Measurements from ENCODE around the gene BTNL9. TPM values are rescaled to one million over a fixed set of nuclear protein-coding genes. Genes with fewer than 3 reads are reported as not detected.

The BTNL9 gene
- total RNA-seq, 4 donors from 2014 or later: 7.5 to 18.6 (median 15.0) TPM

- 40 to 53% methylated on average over 4 to 6 of the region's 26 CpGs for WGBS, 2 donors (ENCODE audit: low coverage in 1 of 2)
- ATAC-seq: no peak
- Histone ChIP-seq H3K36me3 (no peaks in the 10 kb centered on the region), H3K9me3 (peaks cover 0 to 12% (median 0%) of the 10 kb centered on the region in 3 donors), H3K27me3 (peaks cover 83% of the 10 kb centered on the region), H3K4me1 (no peaks in the 10 kb centered on the region), H3K27ac (no peak overlapping the region), H3K4me3 (no peak overlapping the region)
- TF ChIP-seq POLR2A (IDR thresholded peaks at IDR 0.05) (no peak), CTCF (IDR thresholded peaks at IDR 0.05) (no peak), EP300 (IDR thresholded peaks at IDR 0.05) (no peak), POLR2AphosphoS5 (IDR thresholded peaks at IDR 0.05) (no peak)
Measured at GRCh38 chr5:181069767-181070491, 29.9 kb downstream of the BTNL9 start.

- no peak overlapping the region for H3K27ac ChIP-seq
- TF ChIP-seq EP300 (IDR thresholded peaks at IDR 0.05) (no peak), POLR2AphosphoS5 (IDR thresholded peaks at IDR 0.05) (no peak), POLR2A (IDR thresholded peaks at IDR 0.05) (no peak), CTCF (IDR thresholded peaks at IDR 0.05) (no peak)
- H3K9me3 ChIP-seq: peaks cover 0 to 12% (median 0%) of the 10 kb centered on the region in 3 donors
- no peaks in the 10 kb centered on the region for H3K4me1 ChIP-seq
- H3K36me3 ChIP-seq: no peaks in the 10 kb centered on the region
- H3K4me3 ChIP-seq: no peak overlapping the region
- 40 to 80% methylated on average over 1 to 2 of the region's 14 CpGs for WGBS, 2 donors (ENCODE audit: low coverage in 1 of 2)
- no peak for ATAC-seq
- peaks cover 82% of the 10 kb centered on the region for H3K27me3 ChIP-seq
Measured at GRCh38 chr5:181070523-181070922, 30.5 kb downstream of the BTNL9 start.

GRCh38 chr5:181071257-181071656 lies 31.2 kb downstream of the BTNL9 start:
- WGBS, 2 donors (ENCODE audit: low coverage in 1 of 2): 59 to 72% methylated on average over 4 to 6 of the region's 6 CpGs
- Histone ChIP-seq H3K4me3 (no peak overlapping the region), H3K36me3 (no peaks in the 10 kb centered on the region), H3K9me3 (peaks cover 0 to 13% (median 0%) of the 10 kb centered on the region in 3 donors), H3K27me3 (peaks cover 78% of the 10 kb centered on the region), H3K4me1 (no peaks in the 10 kb centered on the region), H3K27ac (no peak overlapping the region)
- ATAC-seq: no peak
- no peak for TF ChIP-seq EP300 (IDR thresholded peaks at IDR 0.05)

GRCh38 chr5:181076920-181077319 lies 36.9 kb downstream of the BTNL9 start:
- Histone ChIP-seq H3K36me3 (no peaks in the 10 kb centered on the region), H3K27ac (no peak overlapping the region), H3K4me3 (no peak overlapping the region), H3K9me3 (peaks cover 0 to 31% (median 0%) of the 10 kb centered on the region in 3 donors), H3K27me3 (peaks cover 54% of the 10 kb centered on the region), H3K4me1 (no peaks in the 10 kb centered on the region)
- no peak for TF ChIP-seq POLR2AphosphoS5 (IDR thresholded peaks at IDR 0.05)
- no peak for TF ChIP-seq POLR2A (IDR thresholded peaks at IDR 0.05)
- no peak for TF ChIP-seq EP300 (IDR thresholded peaks at IDR 0.05)
- no peak for TF ChIP-seq CTCF (IDR thresholded peaks at IDR 0.05)
- ATAC-seq: no peak

- no peak for TF ChIP-seq POLR2AphosphoS5 (IDR thresholded peaks at IDR 0.05)
- TF ChIP-seq EP300 (IDR thresholded peaks at IDR 0.05): no peak
- TF ChIP-seq POLR2A (IDR thresholded peaks at IDR 0.05): no peak
- no peak for TF ChIP-seq CTCF (IDR thresholded peaks at IDR 0.05)
- no peak for ATAC-seq
- H3K27me3 ChIP-seq: peaks cover 59% of the 10 kb centered on the region
- H3K27ac ChIP-seq: no peak overlapping the region
- peaks cover 0 to 34% (median 0%) of the 10 kb centered on the region in 3 donors for H3K9me3 ChIP-seq
- no peaks in the 10 kb centered on the region for H3K4me1 ChIP-seq
- no peak overlapping the region for H3K4me3 ChIP-seq
- no peaks in the 10 kb centered on the region for H3K36me3 ChIP-seq
Measured at GRCh38 chr5:181081989-181082388, 41.9 kb downstream of the BTNL9 start.
